ENCODE measurements around the gene BCHE.

Gene BCHE

DNA sequence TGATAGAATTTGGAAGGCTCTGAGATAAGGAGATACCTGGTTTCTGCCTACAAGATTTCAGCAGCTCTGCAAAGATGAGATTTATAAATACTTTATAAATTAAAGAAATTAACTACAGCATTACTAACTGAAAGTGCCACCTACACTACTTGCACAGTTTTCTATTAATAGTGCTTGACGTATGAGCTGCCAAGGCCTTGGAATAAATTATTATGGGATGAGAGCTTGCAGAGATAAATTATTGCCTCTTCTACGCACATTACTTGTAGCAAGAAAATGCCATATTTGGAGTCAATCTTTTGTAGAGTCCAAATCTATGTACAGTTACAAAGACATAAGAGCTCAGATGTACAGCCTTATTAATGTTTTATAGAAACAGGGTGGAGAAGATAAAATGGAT is 89.1 kb downstream of the BCHE start:
- no peak for DNase-seq

DNA sequence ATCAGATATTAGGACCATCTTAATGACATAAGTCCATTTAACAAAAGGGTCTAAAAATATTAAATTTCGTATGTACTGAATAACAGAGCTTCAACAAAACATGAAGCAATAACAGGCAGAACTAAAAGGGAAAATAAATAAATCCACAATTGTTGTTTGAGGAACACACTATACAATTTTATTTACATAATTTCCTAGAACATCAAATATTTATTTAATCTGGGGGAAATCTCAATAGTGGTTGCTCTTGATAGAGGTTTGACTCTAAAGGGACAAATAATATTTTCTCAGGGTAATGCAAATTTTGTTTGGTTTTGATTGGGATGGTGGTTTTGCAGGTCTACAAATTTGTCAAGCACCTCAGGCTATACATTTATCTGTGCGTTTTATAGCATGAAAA is 90.3 kb downstream of the BCHE start:
- DNase-seq: no peak

DNA sequence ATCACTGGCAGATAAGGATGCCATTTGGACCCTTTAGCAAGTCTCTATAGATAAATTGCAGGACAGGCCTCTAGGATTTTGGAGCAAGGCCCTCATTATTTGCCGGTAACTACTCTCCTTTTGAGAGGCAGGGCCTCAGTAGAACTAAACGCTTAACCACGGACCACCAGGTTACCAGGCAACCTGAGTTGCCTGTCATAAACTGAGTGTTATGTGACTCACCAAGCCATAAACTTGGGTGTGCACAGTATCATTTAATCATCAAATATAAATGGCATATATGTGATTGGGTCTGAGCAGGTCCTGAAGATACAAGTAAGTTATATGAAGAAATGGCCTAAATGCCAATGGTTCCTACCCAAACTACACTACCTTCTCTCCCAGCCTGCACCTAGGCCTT is 93.2 kb downstream of the BCHE start:
- no peak for DNase-seq

DNA sequence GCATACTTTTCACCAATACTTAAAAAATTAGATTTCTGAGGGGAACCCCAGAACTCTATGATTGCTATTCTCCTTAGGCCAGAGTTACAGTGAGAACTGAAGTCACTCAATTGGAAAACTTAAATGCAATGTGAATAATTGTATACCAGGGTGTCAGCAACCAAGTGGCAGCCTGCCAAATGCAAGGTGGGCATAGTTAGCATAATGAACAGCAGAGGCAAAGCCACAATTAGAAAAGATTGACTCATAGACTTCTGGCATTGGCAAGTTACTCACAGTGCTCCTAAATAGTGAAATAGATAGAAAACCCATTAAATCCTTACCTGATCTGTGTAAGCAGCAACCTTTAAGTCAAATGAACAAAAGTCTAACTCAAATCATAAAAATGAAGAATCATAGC is 94.9 kb downstream of the BCHE start:
- DNase-seq: no peak

DNA sequence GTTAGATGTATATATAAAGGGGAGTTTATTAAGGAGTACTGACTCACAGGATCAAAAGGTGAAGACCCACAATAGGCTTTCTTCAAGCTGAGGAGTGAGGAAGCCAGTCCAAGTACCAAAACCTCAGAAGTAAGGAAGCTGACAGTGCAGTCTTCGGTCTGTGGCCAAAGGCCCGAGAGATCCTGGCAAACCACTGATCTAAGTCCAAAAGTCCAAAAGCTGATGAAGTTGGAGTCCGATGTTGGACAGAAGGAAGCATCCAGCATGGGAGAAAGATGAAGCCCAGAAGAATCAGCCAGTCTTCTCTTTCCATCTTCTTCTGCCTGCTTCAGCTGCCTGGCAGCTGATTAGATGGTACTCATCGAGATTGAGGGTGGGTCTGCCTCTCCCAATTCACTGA is 107.5 kb downstream of the BCHE start:
- no peak for DNase-seq

DNA sequence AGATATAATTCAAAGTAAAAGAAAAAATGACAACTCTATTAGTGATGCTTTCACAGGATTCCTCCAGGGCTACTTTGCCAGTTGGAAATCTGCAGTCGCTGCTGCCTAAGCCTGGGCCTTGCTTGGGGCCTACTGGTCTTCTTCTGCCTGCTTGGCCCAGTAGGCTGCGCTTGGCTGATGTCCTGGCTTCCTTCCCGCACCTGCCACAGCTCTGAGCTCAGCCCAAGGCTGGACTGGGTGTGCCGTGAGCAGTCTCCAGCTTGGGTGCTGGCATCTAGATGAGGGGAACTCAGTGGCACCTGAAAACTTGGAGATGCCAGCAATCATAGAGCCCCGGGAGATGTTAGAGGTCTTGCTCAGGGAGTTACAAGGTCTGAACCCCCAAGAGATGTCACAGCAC is 108.3 kb downstream of the BCHE start:
- DNase-seq: no peak

DNA sequence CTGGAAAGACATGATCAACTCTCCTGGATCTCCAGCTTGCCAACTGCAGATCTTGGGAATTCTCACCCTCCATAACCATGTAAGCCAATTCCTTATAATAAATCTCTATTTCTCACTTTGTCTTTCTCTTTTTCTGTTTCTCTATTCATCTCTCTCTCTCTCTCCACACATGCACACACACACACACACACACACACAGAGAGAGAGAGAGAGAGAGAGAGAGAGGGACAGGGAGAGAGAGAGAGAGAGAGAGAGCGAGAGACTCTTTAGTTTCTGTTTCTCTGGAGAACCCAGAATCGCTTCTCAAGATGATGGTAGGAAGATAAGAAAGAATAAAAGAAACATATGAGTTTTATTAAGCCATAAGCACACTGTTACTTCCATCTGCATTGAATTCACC is 111.9 kb downstream of the BCHE start:
- no peak for DNase-seq
